Activated T-cell treated with anti-CD3 and anti-CD28 coated beads for 1 hour (primary cell): ENCODE results near the gene CIPC.

Source experiments
- DNase-seq: peaks from one replicate; pipeline ENCODE4 v3.0.0-alpha.2; 2020; ENCODE audit warnings: low read depth

Gene CIPC, protein sequence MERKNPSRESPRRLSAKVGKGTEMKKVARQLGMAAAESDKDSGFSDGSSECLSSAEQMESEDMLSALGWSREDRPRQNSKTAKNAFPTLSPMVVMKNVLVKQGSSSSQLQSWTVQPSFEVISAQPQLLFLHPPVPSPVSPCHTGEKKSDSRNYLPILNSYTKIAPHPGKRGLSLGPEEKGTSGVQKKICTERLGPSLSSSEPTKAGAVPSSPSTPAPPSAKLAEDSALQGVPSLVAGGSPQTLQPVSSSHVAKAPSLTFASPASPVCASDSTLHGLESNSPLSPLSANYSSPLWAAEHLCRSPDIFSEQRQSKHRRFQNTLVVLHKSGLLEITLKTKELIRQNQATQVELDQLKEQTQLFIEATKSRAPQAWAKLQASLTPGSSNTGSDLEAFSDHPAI

DNA sequence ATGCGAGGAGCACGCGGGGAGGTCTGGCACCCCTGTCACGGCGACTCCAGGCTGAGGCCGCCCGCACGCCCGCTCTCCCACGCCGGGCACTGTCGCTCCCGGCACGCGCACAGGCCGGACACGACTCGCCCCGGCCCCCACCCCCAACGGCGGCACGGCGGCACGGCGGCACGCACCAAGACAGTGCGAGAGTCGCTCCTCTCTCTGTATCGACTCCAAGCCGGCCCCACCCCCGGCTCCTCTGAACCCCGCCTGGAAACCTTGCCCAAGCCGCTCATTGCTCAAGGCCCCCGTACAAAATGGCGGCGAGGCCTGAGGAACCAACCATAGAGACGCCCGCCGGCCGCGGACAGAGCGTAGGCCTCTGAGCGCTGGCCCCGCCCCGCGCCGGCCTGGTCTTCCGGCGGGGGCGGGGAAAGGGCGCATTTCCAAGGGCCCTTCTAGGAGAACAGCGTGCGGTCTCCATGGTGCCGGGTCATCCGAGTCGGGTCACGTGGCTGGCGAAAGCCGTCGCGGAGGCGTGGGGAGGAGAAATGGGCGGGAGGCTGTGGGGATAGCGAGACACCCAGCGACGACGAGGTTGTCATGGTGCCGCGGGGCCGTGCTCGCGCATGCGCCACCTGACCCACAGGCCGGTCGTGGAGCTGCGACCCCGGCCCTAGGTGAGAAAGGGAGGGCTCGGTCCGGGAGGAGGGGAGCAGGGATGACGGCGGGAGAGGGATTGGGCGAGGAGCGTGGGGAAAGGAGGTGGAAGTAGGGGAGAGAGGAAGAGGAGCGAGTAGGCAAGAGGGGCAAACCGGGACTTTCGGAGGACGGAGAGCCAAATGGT is at the start of gene CIPC:
TSS of gene CIPC (plus strand) at position 559 of the 829 bp plus-strand sequence. CDS start 7,451 bp downstream, outside the sequence.
- peak; percentile 98 for DNase-seq

- no peak for DNase-seq
Observed at GRCh38 chr14:77051116-77051515, 46.9 kb upstream of the CIPC start.

DNA sequence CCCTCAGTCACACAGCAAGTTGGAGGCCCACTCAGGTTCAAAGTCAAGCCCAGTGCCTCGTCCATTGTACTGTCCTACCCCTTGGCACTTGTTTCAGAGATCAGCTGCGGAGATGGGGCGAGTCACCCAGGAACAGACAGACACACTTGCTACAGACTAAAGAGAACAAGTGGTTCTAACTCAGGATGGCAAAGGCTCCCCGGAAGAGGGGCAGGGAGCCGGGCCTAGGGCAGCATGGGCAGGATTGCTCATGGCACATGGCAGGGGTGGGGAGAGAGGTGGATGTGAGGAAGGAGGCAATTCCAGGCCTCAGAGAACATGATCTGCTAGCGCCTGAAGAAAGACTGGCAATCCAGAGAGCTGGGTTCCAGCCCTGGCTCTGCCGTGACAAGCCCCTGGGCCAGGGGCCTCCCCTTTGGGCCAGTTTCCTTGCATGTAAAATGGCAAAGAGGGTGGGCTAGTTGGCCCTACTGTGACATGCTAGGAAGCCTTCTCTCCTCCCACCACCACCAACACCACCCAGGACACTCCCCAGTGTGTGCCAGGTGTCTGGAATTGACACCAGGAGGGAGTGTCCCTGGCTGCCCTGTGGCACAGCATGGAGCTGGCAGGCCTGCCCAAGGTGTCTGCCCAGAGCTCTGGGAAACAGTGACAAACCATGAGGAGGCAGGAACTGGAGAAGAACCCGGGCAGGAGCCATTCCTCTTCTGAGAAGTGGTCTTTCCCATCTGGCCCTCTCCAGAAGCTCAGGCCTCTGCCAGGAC is 45.6 kb upstream of the CIPC start:
- no peak for DNase-seq

DNA sequence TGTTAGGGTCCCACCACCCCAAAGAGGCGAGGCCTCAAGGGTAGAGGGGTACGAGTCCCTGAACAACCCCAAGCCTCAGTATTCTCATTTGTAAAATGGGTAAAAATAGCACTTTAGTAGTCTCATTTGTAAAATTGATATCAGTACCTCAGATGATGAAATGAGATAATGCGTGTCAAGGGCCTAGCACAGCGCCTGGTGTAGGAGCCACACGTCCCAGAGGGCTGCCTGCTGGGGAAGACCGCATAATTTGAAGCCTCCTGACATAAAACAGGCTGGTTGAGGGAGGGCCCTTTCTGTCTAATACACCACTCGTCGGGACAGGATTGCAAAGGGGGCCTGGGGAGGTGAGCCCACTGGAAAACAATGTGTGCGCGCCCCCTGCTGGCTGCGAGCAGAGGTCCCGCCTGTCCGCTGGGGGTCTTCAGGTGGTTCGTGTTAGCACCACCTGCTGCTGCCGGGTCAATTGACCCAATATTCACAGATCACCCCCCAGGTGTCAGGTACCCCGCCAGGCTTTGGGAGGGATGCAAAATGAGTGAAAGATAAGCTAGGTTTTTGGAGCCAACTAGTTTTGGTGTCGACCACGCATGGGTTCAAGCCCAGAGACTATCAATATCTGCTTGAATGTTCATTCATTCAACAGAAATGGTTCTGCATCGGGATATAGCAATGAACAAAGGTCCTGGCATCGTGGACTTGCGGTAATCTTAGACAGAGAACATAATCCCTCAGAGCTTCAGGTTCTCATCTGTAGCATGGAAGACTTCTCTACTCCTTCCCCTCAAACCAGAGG is 44.8 kb upstream of the CIPC start:
- peak; percentile 83 for DNase-seq

GRCh38 chr14:77055306-77055705 is 42.8 kb upstream of the CIPC start:
- DNase-seq = no peak

GRCh38 chr14:77055981-77056380 is 42.1 kb upstream of the CIPC start:
- DNase-seq = no peak

DNA sequence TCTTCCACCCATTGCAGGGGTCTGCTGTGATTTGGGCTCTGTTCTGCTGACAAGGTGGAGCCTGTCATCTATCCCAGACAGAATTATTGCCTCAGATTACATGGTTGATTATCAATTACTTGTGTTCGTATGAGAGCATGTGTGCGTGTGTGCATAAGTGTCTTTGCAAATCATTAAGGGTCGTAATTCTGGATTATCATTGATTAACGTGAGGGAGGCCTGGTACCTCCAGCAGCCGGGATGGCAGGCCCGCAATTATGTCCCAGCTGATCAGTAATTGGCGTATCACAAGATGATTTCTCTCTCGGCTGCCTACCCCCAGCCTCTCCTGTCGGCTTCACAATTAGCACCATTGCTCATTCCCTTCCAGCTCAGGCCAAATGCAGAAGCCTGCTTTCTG is 39.9 kb upstream of the CIPC start:
- no peak for DNase-seq

- DNase-seq = no peak
Observed at GRCh38 chr14:77058785-77059184, 39.3 kb upstream of the CIPC start.

DNA sequence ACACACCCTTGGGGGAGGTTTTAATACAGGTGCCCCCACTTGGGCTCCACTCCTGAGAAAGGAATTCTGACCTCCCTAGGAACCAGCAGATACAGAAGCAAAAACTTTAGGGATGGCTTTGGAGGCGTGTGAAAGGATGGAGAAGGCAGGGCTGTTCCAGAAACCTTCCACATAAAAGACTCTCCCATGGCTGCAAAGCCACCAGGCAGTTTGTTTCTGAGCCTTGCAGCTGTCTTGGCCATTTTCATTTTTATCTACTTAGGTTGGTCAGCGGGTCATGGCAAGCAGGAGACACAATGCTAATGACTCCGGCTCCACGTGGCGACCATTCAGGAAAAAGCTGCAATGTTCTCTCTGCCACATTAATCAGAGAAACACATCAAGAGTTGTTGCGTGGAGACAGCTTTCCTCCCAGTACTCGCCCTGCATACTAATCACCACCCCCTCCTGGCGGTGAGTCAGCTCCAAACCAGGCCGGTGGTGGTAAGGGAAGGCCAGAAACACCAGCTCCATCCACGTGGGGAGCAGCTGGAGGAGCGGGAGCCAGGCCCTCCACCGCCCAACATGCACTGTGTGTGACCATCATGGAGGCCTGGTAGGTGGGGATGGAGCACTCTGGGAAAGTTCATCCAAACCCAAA is 38.7 kb upstream of the CIPC start:
- no peak for DNase-seq

- no peak for DNase-seq
Observed at GRCh38 chr14:77061630-77062257, 36.3 kb upstream of the CIPC start.

DNA sequence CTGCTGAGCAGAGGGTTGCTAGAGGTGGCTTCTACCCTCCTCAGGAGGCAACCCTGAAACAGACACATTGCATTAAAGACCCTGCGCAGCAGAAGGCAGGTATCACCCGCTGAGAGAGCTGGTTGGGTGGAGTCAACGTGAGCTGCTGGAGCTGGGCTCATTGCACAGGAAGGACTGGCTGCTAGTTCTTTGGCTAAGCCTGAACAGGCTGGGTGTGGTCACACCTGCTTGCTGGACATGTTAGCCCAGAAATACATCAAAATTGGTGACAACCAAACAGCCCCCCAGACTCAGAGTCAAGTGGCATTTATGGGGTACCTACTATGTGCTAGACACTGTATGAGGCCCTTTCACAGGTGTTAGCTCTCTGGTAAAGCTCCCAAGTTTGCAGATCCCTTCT is 35.8 kb upstream of the CIPC start:
- DNase-seq = no peak

- no peak for DNase-seq
Observed at GRCh38 chr14:77063571-77064171, 34.4 kb upstream of the CIPC start.

- no peak for DNase-seq
Observed at GRCh38 chr14:77064521-77065178, 33.4 kb upstream of the CIPC start.

DNA sequence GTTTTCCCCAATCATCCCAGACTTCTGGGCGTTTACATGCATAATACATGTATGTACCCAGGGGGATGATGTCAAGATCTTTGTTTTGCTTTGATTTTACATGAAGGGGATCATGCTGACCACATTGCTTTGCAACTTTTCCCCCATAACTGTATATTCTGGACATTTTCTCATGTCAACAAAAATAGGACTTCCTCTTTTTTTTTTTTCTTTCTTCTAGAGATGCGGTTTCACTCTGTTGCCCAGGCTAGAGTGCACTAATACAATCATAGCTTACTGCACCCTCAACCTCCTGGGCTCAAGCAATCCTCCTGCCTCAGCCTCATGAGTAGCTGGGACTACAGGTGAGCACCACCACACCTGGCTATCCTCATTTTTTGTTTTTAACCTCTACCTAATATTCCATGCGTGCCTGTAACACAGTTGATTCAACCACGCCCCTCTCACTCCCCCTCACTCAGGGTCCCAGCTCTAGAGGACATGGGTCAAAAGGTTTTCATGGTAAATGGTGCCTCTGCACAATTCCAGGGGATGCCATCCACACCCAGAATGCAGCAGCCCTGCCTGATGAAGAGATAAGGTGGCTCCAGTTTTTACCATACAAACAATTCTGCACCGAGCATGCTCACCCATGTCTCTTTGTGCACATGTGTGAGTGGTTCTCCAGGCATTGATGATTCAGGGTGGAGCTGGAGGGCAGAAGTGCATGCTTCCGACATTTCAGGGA is 32.0 kb upstream of the CIPC start:
- no peak for DNase-seq

- DNase-seq = no peak
Observed at GRCh38 chr14:77066578-77067172, 31.4 kb upstream of the CIPC start.

GRCh38 chr14:77067632-77068516 is 30.2 kb upstream of the CIPC start:
- DNase-seq = peak; percentile 35

- no peak for DNase-seq
Observed at GRCh38 chr14:77068517-77069200, 29.4 kb upstream of the CIPC start.
